ENCODE measurements around the gene ZNF823.

- TF ChIP-seq EZH2phosphoT487 (IDR thresholded peaks at IDR 0.05; ENCODE audit: borderline replicate concordance, low read length) (no peak), CTCF (IDR thresholded peaks at IDR 0.05; ENCODE audit: low read depth, low read length, poor library complexity, severe bottlenecking) (no peak)
These were observed 31.2 kb upstream of the ZNF823 start for GRCh38 chr19:11769995-11770394.
